Fibroblast of lung (primary cell): Measurements from ENCODE around the gene GABRG3. TPM values are rescaled to one million over a fixed set of nuclear protein-coding genes. Genes with fewer than 3 reads are reported as not detected.

Experiments used
- DNase-seq, 2 donors: peaks; one replicate each; pipeline versions ENCODE4 v3.0.0 to v3.0.0-alpha.2; 2010; ENCODE audit warnings: low read depth in 2 of 2
- H2AFZ ChIP-seq: 2 replicates; pipeline ENCODE4 v1.5.1; 2012; ENCODE audit warnings: low read length, control low read depth, inconsistent platforms
- H3K27ac ChIP-seq: 2 replicates; pipeline ENCODE4 v1.5.1; 2011; ENCODE audit warnings: low read length, control low read depth; ENCODE audit not compliant: insufficient read depth
- H3K27me3 ChIP-seq: 2 replicates; pipeline ENCODE4 v1.5.1; 2011; ENCODE audit warnings: mild to moderate bottlenecking, low read length; ENCODE audit not compliant: control insufficient read depth, insufficient read depth
- H3K36me3 ChIP-seq: 2 replicates; pipeline ENCODE4 v1.5.1; 2011; ENCODE audit warnings: low read length; ENCODE audit not compliant: control insufficient read depth, insufficient read depth
- H3K4me1 ChIP-seq: 2 replicates; pipeline ENCODE4 v1.5.1; 2011; ENCODE audit warnings: low read length; ENCODE audit not compliant: control insufficient read depth, insufficient read depth; ENCODE audit errors: extremely low read depth
- H3K4me2 ChIP-seq: 2 replicates; pipeline ENCODE4 v1.5.1; 2011; ENCODE audit warnings: low read length, control low read depth; ENCODE audit not compliant: insufficient read depth; ENCODE audit errors: extremely low read depth
- H3K4me3 ChIP-seq, 4 experiments: fragments of 200-600 bp in 1 of 4; sonication (generic) in 1 of 4; replicated peaks in 1 of 4; 2 replicates each; pipeline ENCODE4 v1.5.1; 2011 to 2016; ENCODE audit warnings: low read length in 4 of 4, low read depth in 3 of 4, mild to moderate bottlenecking in 3 of 4, control low read depth in 2 of 4, inconsistent platforms in 1 of 4, mixed read lengths in 1 of 4; ENCODE audit not compliant: insufficient read depth in 1 of 4; ENCODE audit errors: control extremely low read depth in 1 of 4
- H3K79me2 ChIP-seq: 2 replicates; pipeline ENCODE4 v1.5.1; 2012; ENCODE audit warnings: mild to moderate bottlenecking, low read length, inconsistent platforms; ENCODE audit not compliant: control insufficient read depth, insufficient read depth
- H3K9ac ChIP-seq: 2 replicates; pipeline ENCODE4 v1.5.1; 2011; ENCODE audit warnings: mild to moderate bottlenecking, low read length, control low read depth; ENCODE audit not compliant: insufficient read depth
- H3K9me3 ChIP-seq: 2 replicates; pipeline ENCODE4 v1.5.1; 2012; ENCODE audit warnings: low read depth, low read length; ENCODE audit not compliant: control insufficient read depth, insufficient read depth
- H4K20me1 ChIP-seq: 2 replicates; pipeline ENCODE4 v1.5.1; 2011; ENCODE audit warnings: low read length; ENCODE audit not compliant: control insufficient read depth, insufficient read depth; ENCODE audit errors: extremely low read depth
- EZH2 ChIP-seq: IDR thresholded peaks from 2 replicates; pipeline ENCODE4 v1.5.1; 2012; ENCODE audit warnings: low read length, control low read depth, mild to moderate bottlenecking; ENCODE audit errors: missing control alignments
- polyA plus RNA-seq, 2 donors: library from polyadenylated mRNA; depleted of rRNA in 1 of 2; stranded (reverse) in 1 of 2; unstranded in 1 of 2; fragments of >200 nt; gene quantifications; 2 replicates each; pipeline ENCODE4 v1.2.1, GENCODE V29; 2011 to 2012; ENCODE audit warnings: missing spikeins in 1 of 2
- total RNA-seq: library from RNA; depleted of rRNA; stranded (reverse); fragments of >200 nt; gene quantifications from 2 replicates; pipeline ENCODE4 v1.2.1, GENCODE V29; 2014
- TF ChIP-seq, protein P1 (sequence below), 2 donors: IDR thresholded peaks in 1 of 2; conservative IDR thresholded peaks in 1 of 2; 1 replicate in 1 of 2; 2 replicates in 1 of 2; pipeline ENCODE4 v1.5.1; 2011 to 2012; ENCODE audit warnings: low read length in 2 of 2, control low read depth in 1 of 2, inconsistent platforms in 1 of 2, low read depth in 1 of 2, mild to moderate bottlenecking in 1 of 2

GABRG3 gene
- total and polyA plus RNA-seq, 2 donors (not counting 1 experiment from before 2014, with no cell fraction given) = not detected

DNA sequence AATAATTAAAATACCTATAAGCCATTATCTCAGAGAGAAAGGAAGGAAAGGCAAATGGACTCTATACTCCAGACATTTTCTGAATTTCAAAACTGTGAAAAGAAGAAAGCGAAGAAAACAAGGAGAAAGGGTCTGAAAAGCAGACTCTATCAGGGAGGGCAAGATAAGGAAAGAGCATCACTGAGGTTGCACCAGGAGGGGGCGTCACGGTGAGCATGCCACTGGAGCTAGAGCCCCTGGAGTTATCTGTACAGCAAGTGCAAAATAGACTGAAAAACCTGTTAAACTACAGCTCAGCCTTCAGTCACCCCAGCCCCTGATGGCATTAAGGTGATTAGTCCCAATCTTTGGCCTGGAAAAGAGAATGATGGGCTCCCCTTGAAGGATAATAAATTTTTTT is 514.3 kb downstream of the GABRG3 start:
- Histone ChIP-seq H3K36me3 (no peaks in the 10 kb centered on the region), H4K20me1 (no peaks in the 10 kb centered on the region), H3K9ac (no peak overlapping the region), H3K27me3 (no peaks in the 10 kb centered on the region), H3K9me3 (no peaks in the 10 kb centered on the region), H3K4me3 (no peak overlapping the region), H3K4me2 (no peak overlapping the region), H3K79me2 (no peaks in the 10 kb centered on the region), H3K4me1 (no peaks in the 10 kb centered on the region), H3K27ac (no peak overlapping the region), H2AFZ (no peak overlapping the region)
- TF ChIP-seq EZH2 = no peak
- TF ChIP-seq, protein P1, sequence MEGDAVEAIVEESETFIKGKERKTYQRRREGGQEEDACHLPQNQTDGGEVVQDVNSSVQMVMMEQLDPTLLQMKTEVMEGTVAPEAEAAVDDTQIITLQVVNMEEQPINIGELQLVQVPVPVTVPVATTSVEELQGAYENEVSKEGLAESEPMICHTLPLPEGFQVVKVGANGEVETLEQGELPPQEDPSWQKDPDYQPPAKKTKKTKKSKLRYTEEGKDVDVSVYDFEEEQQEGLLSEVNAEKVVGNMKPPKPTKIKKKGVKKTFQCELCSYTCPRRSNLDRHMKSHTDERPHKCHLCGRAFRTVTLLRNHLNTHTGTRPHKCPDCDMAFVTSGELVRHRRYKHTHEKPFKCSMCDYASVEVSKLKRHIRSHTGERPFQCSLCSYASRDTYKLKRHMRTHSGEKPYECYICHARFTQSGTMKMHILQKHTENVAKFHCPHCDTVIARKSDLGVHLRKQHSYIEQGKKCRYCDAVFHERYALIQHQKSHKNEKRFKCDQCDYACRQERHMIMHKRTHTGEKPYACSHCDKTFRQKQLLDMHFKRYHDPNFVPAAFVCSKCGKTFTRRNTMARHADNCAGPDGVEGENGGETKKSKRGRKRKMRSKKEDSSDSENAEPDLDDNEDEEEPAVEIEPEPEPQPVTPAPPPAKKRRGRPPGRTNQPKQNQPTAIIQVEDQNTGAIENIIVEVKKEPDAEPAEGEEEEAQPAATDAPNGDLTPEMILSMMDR (conservative IDR thresholded peaks at IDR 0.05 in 1 of 2, IDR thresholded peaks at IDR 0.05 in 1 of 2; ENCODE audit: low read depth in 1 of 2, low read length in 2 of 2) = no peak
- no peak for DNase-seq

DNA sequence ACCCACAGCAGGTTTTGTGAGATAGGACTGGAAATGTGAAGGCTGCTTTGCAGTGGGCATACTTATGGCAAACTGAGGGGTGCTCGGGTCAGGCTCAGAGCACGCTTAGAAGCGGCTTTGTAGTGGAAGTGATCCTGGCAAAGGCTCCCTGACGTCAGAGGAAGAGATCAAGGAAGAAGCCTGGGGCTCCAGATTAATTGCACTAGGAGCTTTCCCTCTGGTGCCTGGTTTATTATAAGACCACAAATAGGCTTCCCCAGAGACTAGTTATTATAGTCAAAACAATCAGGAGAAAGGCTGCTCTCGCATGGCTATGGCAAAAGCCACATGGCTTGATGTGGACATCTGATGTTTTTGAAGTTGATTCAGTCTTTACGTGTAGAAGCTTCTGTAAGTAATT is 515.1 kb downstream of the GABRG3 start:
- H3K36me3 ChIP-seq = no peaks in the 10 kb centered on the region
- DNase-seq = peak in 1 of 2 donors; percentile 38
- no peak overlapping the region for H3K4me3 ChIP-seq
- H3K4me2 ChIP-seq = no peak overlapping the region
- TF ChIP-seq, protein P1 (conservative IDR thresholded peaks at IDR 0.05 in 1 of 2, IDR thresholded peaks at IDR 0.05 in 1 of 2; ENCODE audit: low read depth in 1 of 2, low read length in 2 of 2) = no peak
- TF ChIP-seq EZH2 = no peak
- H3K27me3 ChIP-seq = no peaks in the 10 kb centered on the region
- H2AFZ ChIP-seq = no peak overlapping the region
- no peaks in the 10 kb centered on the region for H3K79me2 ChIP-seq
- no peak overlapping the region for H3K9ac ChIP-seq
- no peaks in the 10 kb centered on the region for H3K4me1 ChIP-seq
- no peaks in the 10 kb centered on the region for H4K20me1 ChIP-seq
- no peak overlapping the region for H3K27ac ChIP-seq
- H3K9me3 ChIP-seq = no peaks in the 10 kb centered on the region

DNA sequence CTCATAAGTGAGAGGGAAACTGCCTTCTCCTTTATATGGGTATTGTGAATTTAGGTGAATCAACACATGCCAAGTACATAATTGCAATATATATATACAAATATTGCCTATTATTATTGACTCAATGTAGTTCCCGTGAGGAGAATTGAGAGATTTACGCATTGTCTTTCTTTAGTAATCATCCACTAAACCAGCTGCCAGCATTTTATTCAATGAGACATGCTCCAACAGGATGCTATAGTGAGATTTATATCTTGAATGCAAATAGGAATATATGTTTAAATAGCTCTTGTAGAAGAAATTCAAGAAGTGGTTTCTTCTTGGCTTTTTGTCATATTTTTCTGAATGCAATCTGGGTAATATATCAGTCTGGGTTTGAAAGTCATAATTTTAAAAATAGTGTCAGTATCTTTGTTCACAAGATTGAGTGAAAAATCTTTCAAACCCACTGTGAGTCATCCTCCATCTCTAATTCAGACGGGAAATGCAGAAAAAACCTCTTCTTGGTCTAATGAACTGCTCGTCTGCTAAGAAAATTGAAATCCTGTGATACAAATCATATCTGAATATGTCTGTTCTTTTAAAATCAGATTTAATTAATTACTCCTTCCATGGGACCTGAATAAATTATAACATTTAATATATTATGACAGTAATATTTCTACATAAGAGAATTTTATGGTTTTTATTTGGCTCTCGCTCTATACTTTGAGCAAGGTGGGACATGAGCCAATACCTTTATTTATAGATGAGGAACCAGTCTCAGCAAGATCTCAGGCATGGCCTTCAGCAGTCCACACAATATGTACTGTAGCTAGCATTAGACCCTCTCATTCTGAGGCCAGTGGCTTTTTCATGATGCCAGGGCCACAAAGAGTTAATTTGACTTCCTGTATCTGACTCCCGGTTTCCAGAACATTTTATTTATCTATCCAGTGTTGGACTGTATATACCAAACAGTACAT is 516.0 kb downstream of the GABRG3 start:
- DNase-seq = peak in 1 of 2 donors; percentile 72
- H3K27me3 ChIP-seq = no peaks in the 10 kb centered on the region
- H4K20me1 ChIP-seq = no peaks in the 10 kb centered on the region
- H3K9me3 ChIP-seq = no peaks in the 10 kb centered on the region
- no peak overlapping the region for H2AFZ ChIP-seq
- no peak overlapping the region for H3K9ac ChIP-seq
- H3K36me3 ChIP-seq = no peaks in the 10 kb centered on the region
- no peak overlapping the region for H3K27ac ChIP-seq
- no peak overlapping the region for H3K4me2 ChIP-seq
- no peaks in the 10 kb centered on the region for H3K79me2 ChIP-seq
- no peak overlapping the region for H3K4me3 ChIP-seq
- H3K4me1 ChIP-seq = no peaks in the 10 kb centered on the region
- TF ChIP-seq, protein P1 (conservative IDR thresholded peaks at IDR 0.05 in 1 of 2, IDR thresholded peaks at IDR 0.05 in 1 of 2; ENCODE audit: low read depth in 1 of 2, low read length in 2 of 2) = no peak
- TF ChIP-seq EZH2 = no peak
